RWPE2 (cell line): ENCODE measurements around the gene SNED1.

Experiments
- ATAC-seq: fragments of 200-7000 bp; cut with Tn5 transposase; 3 replicates; pipeline ENCODE4 v1.9.1; 2021; ENCODE audit warnings: low read depth
- DNase-seq: peaks from one replicate; pipeline ENCODE4 v3.0.0-alpha.2; 2020; ENCODE audit warnings: low spot score
- H3K27ac ChIP-seq: fragments of 450-650 bp; 2 replicates; pipeline ENCODE4 v1.5.1; 2017; ENCODE audit warnings: mild to moderate bottlenecking; ENCODE audit not compliant: poor library complexity, severe bottlenecking
- H3K27me3 ChIP-seq: fragments of 250-450 bp; sonication (Bioruptor Pico); 2 replicates; pipeline ENCODE4 v1.5.1; 2021; ENCODE audit warnings: mild to moderate bottlenecking, moderate library complexity; ENCODE audit not compliant: insufficient read depth, poor library complexity, severe bottlenecking
- H3K36me3 ChIP-seq: fragments of 250-450 bp; sonication (Bioruptor Pico); 2 replicates; pipeline ENCODE4 v1.5.1; 2020; ENCODE audit warnings: low read depth, mild to moderate bottlenecking, moderate library complexity
- H3K4me1 ChIP-seq: fragments of 250-450 bp; sonication (Bioruptor Pico); 2 replicates; pipeline ENCODE4 v1.5.1; 2021; ENCODE audit warnings: mild to moderate bottlenecking, moderate library complexity; ENCODE audit not compliant: insufficient read depth, poor library complexity, severe bottlenecking
- H3K4me3 ChIP-seq: fragments of 250-450 bp; sonication (Bioruptor Pico); 2 replicates; pipeline ENCODE4 v1.5.1; 2021; ENCODE audit warnings: mild to moderate bottlenecking, moderate library complexity; ENCODE audit not compliant: severe bottlenecking
- H3K9me3 ChIP-seq: fragments of 250-450 bp; sonication (Bioruptor Pico); 2 replicates; pipeline ENCODE4 v1.5.1; 2021; ENCODE audit warnings: mild to moderate bottlenecking, moderate library complexity; ENCODE audit not compliant: severe bottlenecking
- CTCF ChIP-seq: fragments of 450-650 bp; IDR thresholded peaks from one replicate; pipeline ENCODE4 v1.5.1; 2017; ENCODE audit warnings: mild to moderate bottlenecking, moderate library complexity; ENCODE audit not compliant: poor library complexity, severe bottlenecking

The SNED1 gene

DNA sequence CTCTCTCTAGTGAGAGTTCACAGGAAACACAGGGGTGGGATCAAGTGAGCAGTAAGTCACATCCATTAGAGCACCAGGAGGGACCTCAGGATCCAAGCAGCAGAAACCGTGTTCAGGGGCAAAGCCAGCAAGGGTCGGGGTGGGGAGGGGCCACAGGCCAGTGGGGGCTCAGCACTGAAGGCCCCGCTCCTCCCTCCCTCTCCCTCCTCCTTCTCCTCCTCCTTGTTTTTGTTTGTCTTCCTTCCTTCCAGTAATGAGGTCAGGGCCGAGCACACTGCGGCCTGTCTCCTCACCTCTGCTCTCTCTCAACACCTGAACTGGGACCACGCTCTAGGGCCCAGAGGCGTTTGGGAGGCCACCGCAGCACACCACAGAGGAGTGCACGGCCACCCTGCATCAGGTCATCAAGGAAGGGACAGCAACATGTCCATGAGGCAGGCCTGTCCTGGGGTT lies 82.8 kb downstream of the SNED1 start:
- ATAC-seq, result peak; percentile 22; the same call in 1 of the 3 replicates
- no peak for TF ChIP-seq CTCF

DNA sequence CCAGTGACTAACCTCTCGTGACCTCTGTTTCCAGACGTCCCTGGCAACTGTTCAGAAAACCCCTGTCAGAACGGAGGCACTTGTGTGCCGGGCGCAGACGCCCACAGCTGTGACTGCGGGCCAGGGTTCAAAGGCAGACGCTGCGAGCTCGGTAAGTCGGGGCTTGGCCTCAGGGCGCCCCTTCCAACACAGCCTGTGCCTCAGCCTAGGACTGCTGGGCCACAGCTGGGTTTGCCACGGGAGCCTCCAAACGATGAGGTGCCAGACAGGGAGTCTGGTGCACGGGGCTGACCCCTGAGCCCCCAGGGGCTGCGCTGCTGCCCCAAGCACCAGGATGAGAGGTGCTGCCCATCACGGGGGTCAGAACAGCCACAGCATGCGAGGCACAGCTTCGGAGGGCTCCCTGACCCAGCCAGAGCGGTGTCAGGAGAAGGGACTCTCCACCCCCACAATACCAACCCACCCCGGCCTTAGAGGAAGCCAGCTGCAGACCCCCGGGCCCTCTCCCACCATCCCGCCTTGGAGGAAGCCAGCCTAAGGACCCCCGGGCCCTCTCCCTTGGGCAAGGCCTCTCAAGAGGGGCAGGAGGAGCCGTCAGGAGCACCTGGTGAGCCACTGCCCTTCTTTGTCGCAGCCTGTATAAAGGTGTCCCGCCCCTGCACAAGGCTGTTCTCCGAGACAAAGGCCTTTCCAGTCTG lies 83.4 kb downstream of the SNED1 start:
- Histone ChIP-seq H3K9me3 (no peaks in the 10 kb centered on the region), H3K4me3 (no peak overlapping the region), H3K27me3 (no peaks in the 10 kb centered on the region), H3K27ac (no peak overlapping the region), H3K4me1 (no peaks in the 10 kb centered on the region), H3K36me3 (peaks cover 8% of the 10 kb centered on the region)
- TF ChIP-seq CTCF, result no peak
- no peak for DNase-seq
- no peak for ATAC-seq

More for the DNA sequence above, 82.8 kb downstream of the SNED1 start:
- no peaks in the 10 kb centered on the region for H3K9me3 ChIP-seq
- H3K4me3 ChIP-seq, result no peak overlapping the region
- 0 out of 2 replicates have a peak, but pooled peaks cover 3% of the 10 kb centered on the region for H3K36me3 ChIP-seq
- no peak for DNase-seq
- H3K27ac ChIP-seq, result no peak overlapping the region
- no peaks in the 10 kb centered on the region for H3K4me1 ChIP-seq
- H3K27me3 ChIP-seq, result no peaks in the 10 kb centered on the region

GRCh38 chr2:241082341-241083090 lies 84.1 kb downstream of the SNED1 start:
- no peak overlapping the region for H3K27ac ChIP-seq
- ATAC-seq (no peak), DNase-seq (no peak)
- no peaks in the 10 kb centered on the region for H3K9me3 ChIP-seq
- H3K4me1 ChIP-seq, result no peaks in the 10 kb centered on the region
- H3K4me3 ChIP-seq, result no peak overlapping the region
- H3K36me3 ChIP-seq, result peaks cover 13% of the 10 kb centered on the region
- no peaks in the 10 kb centered on the region for H3K27me3 ChIP-seq
- no peak for TF ChIP-seq CTCF

DNA sequence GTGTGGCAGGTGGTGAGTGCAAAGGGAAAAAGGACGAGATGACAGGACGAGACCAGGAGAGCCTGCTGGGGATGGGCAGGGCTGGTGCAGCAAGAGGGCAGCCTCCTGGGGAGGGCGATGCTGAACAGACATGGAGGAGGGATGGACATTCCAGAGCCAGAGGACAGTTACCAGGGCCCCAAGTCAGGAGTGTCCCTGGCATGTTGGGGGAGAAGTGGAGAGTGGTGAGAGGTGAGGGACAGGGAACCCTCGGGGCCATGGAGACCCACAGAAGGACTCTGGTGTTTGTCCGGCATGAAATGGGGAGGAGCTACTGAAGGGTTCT lies 84.6 kb downstream of the SNED1 start:
- H3K9me3 ChIP-seq, result no peaks in the 10 kb centered on the region
- peak; percentile 17; the same call in 2 of the 3 replicates for ATAC-seq
- no peak overlapping the region for H3K27ac ChIP-seq
- H3K36me3 ChIP-seq, result peaks cover 17% of the 10 kb centered on the region
- no peak for DNase-seq
- no peak for TF ChIP-seq CTCF
- H3K27me3 ChIP-seq, result no peaks in the 10 kb centered on the region
- H3K4me3 ChIP-seq, result no peak overlapping the region
- H3K4me1 ChIP-seq, result no peaks in the 10 kb centered on the region
